WERI-Rb-1 (cell line): ENCODE results near the gene IRAK3.

Experiments
- DNase-seq: peaks from one replicate; pipeline ENCODE4 v3.0.0-alpha.2; 2020
- H3K27ac ChIP-seq: fragments of 250-450 bp; sonication (Bioruptor Pico); 2 replicates; pipeline ENCODE4 v1.5.1; 2020; ENCODE audit warnings: mild to moderate bottlenecking, moderate library complexity
- H3K27me3 ChIP-seq: fragments of 250-450 bp; sonication (Bioruptor Pico); 2 replicates; pipeline ENCODE4 v1.5.1; 2021; ENCODE audit warnings: mild to moderate bottlenecking, low read depth, moderate library complexity; ENCODE audit not compliant: insufficient read depth, severe bottlenecking
- H3K36me3 ChIP-seq: fragments of 250-450 bp; sonication (Bioruptor Pico); 2 replicates; pipeline ENCODE4 v1.5.1; 2020; ENCODE audit warnings: mild to moderate bottlenecking, moderate library complexity
- H3K4me3 ChIP-seq: 2 replicates; pipeline ENCODE4 v1.5.1; 2011; ENCODE audit warnings: low read depth, mild to moderate bottlenecking, control low read depth, low read length
- H3K9me3 ChIP-seq: fragments of 250-450 bp; sonication (Bioruptor Pico); 2 replicates; pipeline ENCODE4 v1.5.1; 2021; ENCODE audit warnings: mild to moderate bottlenecking, moderate library complexity; ENCODE audit not compliant: severe bottlenecking
- CTCF ChIP-seq: IDR thresholded peaks from 2 replicates; pipeline ENCODE4 v1.5.1; 2011; ENCODE audit warnings: low read depth, mild to moderate bottlenecking, control low read depth, inconsistent platforms, low read length

Gene IRAK3

GRCh38 chr12:66241061-66242043 lies 52.3 kb downstream of the IRAK3 start:
- no peaks in the 10 kb centered on the region for H3K27me3 ChIP-seq
- H3K27ac ChIP-seq, result no peak overlapping the region
- no peak for DNase-seq
- no peak overlapping the region for H3K4me3 ChIP-seq
- no peak for TF ChIP-seq CTCF
- H3K9me3 ChIP-seq, result no peaks in the 10 kb centered on the region
- no peaks in the 10 kb centered on the region for H3K36me3 ChIP-seq

DNA sequence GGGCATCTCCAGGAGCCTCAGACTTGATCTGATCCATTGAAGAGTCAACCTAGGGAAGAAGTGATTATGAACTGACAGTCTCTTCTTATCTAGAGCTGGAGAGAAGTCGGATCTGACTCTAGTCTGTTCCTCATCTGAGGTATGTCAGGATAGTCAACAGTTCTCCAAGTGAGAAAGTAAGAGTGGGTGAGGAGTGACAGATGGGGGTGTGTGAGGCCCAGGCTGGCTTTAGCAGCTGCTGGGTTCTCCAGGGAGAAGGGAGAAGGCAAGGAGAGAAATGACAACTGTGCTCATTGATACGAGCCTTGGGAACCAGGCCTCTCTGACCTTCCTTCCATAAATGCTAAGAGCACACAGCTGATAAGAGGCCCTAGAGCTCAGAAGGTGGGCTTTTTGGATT lies 53.3 kb downstream of the IRAK3 start:
- no peak overlapping the region for H3K4me3 ChIP-seq
- no peaks in the 10 kb centered on the region for H3K36me3 ChIP-seq
- no peaks in the 10 kb centered on the region for H3K27me3 ChIP-seq
- no peak for TF ChIP-seq CTCF
- no peaks in the 10 kb centered on the region for H3K9me3 ChIP-seq
- no peak overlapping the region for H3K27ac ChIP-seq
- no peak for DNase-seq

GRCh38 chr12:66243911-66244310 lies 54.9 kb downstream of the IRAK3 start:
- DNase-seq, result no peak
- Histone ChIP-seq H3K27ac (no peak overlapping the region), H3K9me3 (no peaks in the 10 kb centered on the region), H3K36me3 (no peaks in the 10 kb centered on the region), H3K27me3 (no peaks in the 10 kb centered on the region), H3K4me3 (no peak overlapping the region)
- TF ChIP-seq CTCF, result no peak

GRCh38 chr12:66244446-66244845 lies 55.4 kb downstream of the IRAK3 start:
- no peak overlapping the region for H3K4me3 ChIP-seq
- no peaks in the 10 kb centered on the region for H3K9me3 ChIP-seq
- no peak overlapping the region for H3K27ac ChIP-seq
- H3K36me3 ChIP-seq, result no peaks in the 10 kb centered on the region
- no peak for DNase-seq
- no peak for TF ChIP-seq CTCF
- H3K27me3 ChIP-seq, result no peaks in the 10 kb centered on the region

GRCh38 chr12:66247741-66248140 lies 58.7 kb downstream of the IRAK3 start:
- no peak for DNase-seq
- Histone ChIP-seq H3K4me3 (no peak overlapping the region), H3K9me3 (no peaks in the 10 kb centered on the region), H3K27ac (no peak overlapping the region), H3K27me3 (no peaks in the 10 kb centered on the region), H3K36me3 (no peaks in the 10 kb centered on the region)
- no peak for TF ChIP-seq CTCF
